SH-SY5Y (cell line): ENCODE results near the gene SOCS1.

Source experiments
- GATA2 ChIP-seq: IDR thresholded peaks from 2 replicates; pipeline ENCODE4 v1.6.1; 2011; ENCODE audit warnings: mild to moderate bottlenecking, low read depth, low read length
- GATA3 ChIP-seq: IDR thresholded peaks from 2 replicates; pipeline ENCODE4 v1.6.1; 2011; ENCODE audit warnings: low read depth, mild to moderate bottlenecking, low read length, moderate library complexity

DNA sequence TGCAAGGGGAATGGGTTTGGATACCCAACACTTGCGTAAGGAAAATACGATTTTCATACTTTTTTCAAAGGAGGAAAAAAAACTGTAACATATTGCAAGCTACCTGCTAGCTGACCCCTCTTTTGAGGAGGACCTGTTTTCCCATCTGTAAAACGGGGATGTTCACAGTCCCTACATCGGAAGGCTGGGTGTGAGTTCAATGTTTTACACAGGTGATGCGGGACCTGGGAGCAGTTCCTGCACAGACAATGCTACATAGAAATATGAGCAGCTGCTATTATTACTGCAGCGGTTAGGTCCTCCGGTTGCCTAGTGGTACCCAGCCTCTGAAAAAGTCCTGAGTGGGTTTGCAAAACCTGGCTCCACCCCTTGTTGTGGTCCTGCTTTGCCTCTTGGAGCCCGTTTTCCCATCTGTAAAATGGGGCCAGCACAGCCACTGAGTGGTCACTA is 3.5 kb downstream of the SOCS1 start:
- TF ChIP-seq GATA2 (no peak), GATA3 (no peak)
